SK-N-SH (cell line): Measurements from ENCODE around the gene TMEM131L. TPM values are rescaled to one million over a fixed set of nuclear protein-coding genes. Genes with fewer than 3 reads are reported as not detected.
A peak's percentile ranks its signal among the peaks of the same experiment; 100 is the strongest.

Experiments used
- CTCF ChIA-PET: fragments of 300-600, 350-600 bp; formaldehyde crosslinking; extraction: SDS; loops from one replicate; lab custom pipeline; 2021; lab: Yijun Ruan, JAX
- POLR2A ChIA-PET: fragments of 350-600 bp; sonication (Branson Sonifier 250); formaldehyde crosslinking; extraction: SDS; loops from one replicate; lab custom pipeline; 2020; ENCODE audit warnings: antibody characterized with exemption, inconsistent platforms; lab: Yijun Ruan, JAX
- DNase-seq: peaks from one replicate; pipeline ENCODE4 v3.0.0; 2012
- H2AFZ ChIP-seq: fragments of 200-600 bp; sonication (generic); 2 replicates; pipeline ENCODE4 v1.8.1; 2016; ENCODE audit warnings: antibody characterized with exemption, mild to moderate bottlenecking, low read depth
- H3F3A ChIP-seq: fragments of 200-600 bp; sonication (generic); replicated peaks from 2 replicates; pipeline ENCODE3; 2016; ENCODE audit warnings: antibody characterized with exemption, mild to moderate bottlenecking; ENCODE audit not compliant: insufficient read depth
- H3K27ac ChIP-seq, 2 experiments: fragments of 200-500 bp in 1 of 2; fragments of 200-600 bp in 1 of 2; sonication (Bioruptor generic) in 1 of 2; sonication (generic), shearing (Covaris generic) in 1 of 2; 2 replicates each; pipeline versions ENCODE4 v1.5.1 to v1.6.1; 2014 to 2016; ENCODE audit warnings: low read depth in 2 of 2, inconsistent platforms in 1 of 2, low read length in 1 of 2, mild to moderate bottlenecking in 1 of 2, mixed read lengths in 1 of 2
- H3K27me3 ChIP-seq: fragments of 200-600 bp; sonication (generic), shearing (Covaris generic); 2 replicates; pipeline ENCODE4 v1.6.1; 2016; ENCODE audit warnings: mixed run types; ENCODE audit not compliant: insufficient read depth
- H3K36me3 ChIP-seq, 2 experiments: fragments of 200-500 bp in 1 of 2; fragments of 200-600 bp in 1 of 2; sonication (Bioruptor generic) in 1 of 2; sonication (generic) in 1 of 2; replicated peaks in 1 of 2; 2 replicates each; pipeline versions ENCODE3 to v1.5.1; 2014 to 2016; ENCODE audit warnings: low read length in 1 of 2, mild to moderate bottlenecking in 1 of 2; ENCODE audit not compliant: insufficient read depth in 2 of 2, control insufficient read depth in 1 of 2
- H3K4me1 ChIP-seq, 2 experiments: fragments of 200-500 bp in 1 of 2; fragments of 200-600 bp in 1 of 2; sonication (Bioruptor generic) in 1 of 2; sonication (generic), shearing (Covaris generic) in 1 of 2; 2 replicates each; pipeline versions ENCODE4 v1.5.1 to v1.6.1; 2014 to 2016; ENCODE audit warnings: low read depth in 1 of 2, low read length in 1 of 2, mixed run types in 1 of 2; ENCODE audit not compliant: insufficient read depth in 2 of 2, control insufficient read depth in 1 of 2
- H3K4me2 ChIP-seq: fragments of 200-600 bp; sonication (generic), shearing (Covaris generic); 2 replicates; pipeline ENCODE4 v1.6.1; 2017; ENCODE audit warnings: mixed run types
- H3K4me3 ChIP-seq, 2 experiments: fragments of 200-500 bp in 1 of 2; fragments of 200-600 bp in 1 of 2; sonication (Bioruptor generic) in 1 of 2; sonication (generic), shearing (Covaris generic) in 1 of 2; 2 replicates each; pipeline versions ENCODE4 v1.5.1 to v1.8.1; 2014 to 2016; ENCODE audit warnings: low read depth in 2 of 2, inconsistent platforms in 1 of 2, low read length in 1 of 2, mild to moderate bottlenecking in 1 of 2, mixed read lengths in 1 of 2, moderate library complexity in 1 of 2
- H3K79me2 ChIP-seq: fragments of 200-600 bp; sonication (generic); 2 replicates; pipeline ENCODE4 v1.8.1; 2017; ENCODE audit warnings: mild to moderate bottlenecking; ENCODE audit not compliant: insufficient read depth
- H3K9ac ChIP-seq: fragments of 200-600 bp; sonication (generic); 2 replicates; pipeline ENCODE4 v1.6.1; 2017; ENCODE audit warnings: mixed run types
- H3K9me2 ChIP-seq: fragments of 200-600 bp; sonication (generic); 2 replicates; pipeline ENCODE4 v1.6.1; 2017; ENCODE audit warnings: mixed run types
- H3K9me3 ChIP-seq: fragments of 200-600 bp; sonication (generic); 2 replicates; pipeline ENCODE4 v1.6.1; 2017; ENCODE audit warnings: mixed run types, mild to moderate bottlenecking, moderate library complexity
- H4K20me1 ChIP-seq: fragments of 200-600 bp; sonication (generic); 2 replicates; pipeline ENCODE4 v1.6.1; 2017; ENCODE audit warnings: mild to moderate bottlenecking, mixed run types; ENCODE audit not compliant: insufficient read depth
- FOSL2 ChIP-seq: IDR thresholded peaks from 2 replicates; pipeline ENCODE4 v1.4.0; 2012; ENCODE audit warnings: low read depth, mild to moderate bottlenecking, moderate library complexity, borderline replicate concordance
- GABPA ChIP-seq: IDR thresholded peaks from 2 replicates; pipeline ENCODE4 v1.4.0; 2012; ENCODE audit warnings: low read depth, mild to moderate bottlenecking
- SIN3A ChIP-seq: IDR thresholded peaks from 2 replicates; pipeline ENCODE4 v1.6.1; 2012; ENCODE audit warnings: low read depth, mild to moderate bottlenecking, low read length, moderate library complexity, borderline replicate concordance
- TCF12 ChIP-seq: IDR thresholded peaks from 2 replicates; pipeline ENCODE4 v1.4.0; 2012
- WGBS: methylation state at CpG from one replicate; pipeline ENCODE4 v1.1.6; 2017; ENCODE audit warnings: low lambda C conversion rate; 5-methylcytosine and 5-hydroxymethylcytosine counted together
- polyA plus RNA-seq, 3 experiments: library from polyadenylated mRNA; depleted of rRNA; stranded (reverse); fragments of >200 nt; gene quantifications; 2 replicates each; pipeline ENCODE4 v1.2.3, GENCODE V29; 2012
- TF ChIP-seq, protein P1 (sequence below): IDR thresholded peaks from 2 replicates; pipeline ENCODE4; 2012
- TF ChIP-seq, protein P2 (sequence below): IDR thresholded peaks from 2 replicates; pipeline ENCODE4 v1.6.1; 2012; ENCODE audit warnings: mild to moderate bottlenecking, low read depth, low read length, moderate library complexity

Gene TMEM131L
- polyA plus RNA-seq, 1 of the 3 experiments (the other 2 are of a cell fraction) = 6.2 TPM

DNA sequence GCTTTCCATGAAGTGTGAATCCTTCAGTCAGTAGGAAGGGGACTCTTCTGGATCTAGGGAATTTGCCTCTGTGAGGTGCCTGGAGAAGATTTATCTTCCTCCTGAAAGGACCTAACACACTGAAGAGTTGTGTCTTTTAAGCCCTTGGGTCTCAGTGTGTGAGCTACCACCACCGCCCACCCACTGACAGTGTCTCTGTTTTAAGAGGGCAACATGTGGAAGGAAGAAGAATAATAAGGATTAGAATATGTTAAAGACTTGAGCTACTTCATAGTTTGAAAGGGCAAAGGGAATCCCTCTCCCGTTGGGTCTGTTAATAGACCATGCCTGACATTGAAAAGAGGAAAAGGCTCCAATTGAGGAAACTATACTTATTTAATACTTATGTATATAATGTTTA lies 153.7 kb downstream of the TMEM131L start:
- H2AFZ ChIP-seq = no peak overlapping the region
- peak overlapping the region in 1 of 2 experiments; percentile 43; a peak in 2 of 4 replicates for H3K27ac ChIP-seq
- no peak overlapping the region for H3K9ac ChIP-seq
- whole genome bisulfite sequencing = 93% methylated on average over 2 of the region's 2 CpGs
- no peak overlapping the region for H3K4me3 ChIP-seq
- no peaks in the 10 kb centered on the region for H3K9me3 ChIP-seq
- TF ChIP-seq GABPA (no peak), SIN3A (no peak), TCF12 (no peak)
- TF ChIP-seq, protein P1, sequence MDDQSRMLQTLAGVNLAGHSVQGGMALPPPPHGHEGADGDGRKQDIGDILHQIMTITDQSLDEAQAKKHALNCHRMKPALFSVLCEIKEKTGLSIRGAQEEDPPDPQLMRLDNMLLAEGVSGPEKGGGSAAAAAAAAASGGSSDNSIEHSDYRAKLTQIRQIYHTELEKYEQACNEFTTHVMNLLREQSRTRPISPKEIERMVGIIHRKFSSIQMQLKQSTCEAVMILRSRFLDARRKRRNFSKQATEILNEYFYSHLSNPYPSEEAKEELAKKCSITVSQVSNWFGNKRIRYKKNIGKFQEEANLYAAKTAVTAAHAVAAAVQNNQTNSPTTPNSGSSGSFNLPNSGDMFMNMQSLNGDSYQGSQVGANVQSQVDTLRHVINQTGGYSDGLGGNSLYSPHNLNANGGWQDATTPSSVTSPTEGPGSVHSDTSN = no peak
- TF ChIP-seq, protein P2, sequence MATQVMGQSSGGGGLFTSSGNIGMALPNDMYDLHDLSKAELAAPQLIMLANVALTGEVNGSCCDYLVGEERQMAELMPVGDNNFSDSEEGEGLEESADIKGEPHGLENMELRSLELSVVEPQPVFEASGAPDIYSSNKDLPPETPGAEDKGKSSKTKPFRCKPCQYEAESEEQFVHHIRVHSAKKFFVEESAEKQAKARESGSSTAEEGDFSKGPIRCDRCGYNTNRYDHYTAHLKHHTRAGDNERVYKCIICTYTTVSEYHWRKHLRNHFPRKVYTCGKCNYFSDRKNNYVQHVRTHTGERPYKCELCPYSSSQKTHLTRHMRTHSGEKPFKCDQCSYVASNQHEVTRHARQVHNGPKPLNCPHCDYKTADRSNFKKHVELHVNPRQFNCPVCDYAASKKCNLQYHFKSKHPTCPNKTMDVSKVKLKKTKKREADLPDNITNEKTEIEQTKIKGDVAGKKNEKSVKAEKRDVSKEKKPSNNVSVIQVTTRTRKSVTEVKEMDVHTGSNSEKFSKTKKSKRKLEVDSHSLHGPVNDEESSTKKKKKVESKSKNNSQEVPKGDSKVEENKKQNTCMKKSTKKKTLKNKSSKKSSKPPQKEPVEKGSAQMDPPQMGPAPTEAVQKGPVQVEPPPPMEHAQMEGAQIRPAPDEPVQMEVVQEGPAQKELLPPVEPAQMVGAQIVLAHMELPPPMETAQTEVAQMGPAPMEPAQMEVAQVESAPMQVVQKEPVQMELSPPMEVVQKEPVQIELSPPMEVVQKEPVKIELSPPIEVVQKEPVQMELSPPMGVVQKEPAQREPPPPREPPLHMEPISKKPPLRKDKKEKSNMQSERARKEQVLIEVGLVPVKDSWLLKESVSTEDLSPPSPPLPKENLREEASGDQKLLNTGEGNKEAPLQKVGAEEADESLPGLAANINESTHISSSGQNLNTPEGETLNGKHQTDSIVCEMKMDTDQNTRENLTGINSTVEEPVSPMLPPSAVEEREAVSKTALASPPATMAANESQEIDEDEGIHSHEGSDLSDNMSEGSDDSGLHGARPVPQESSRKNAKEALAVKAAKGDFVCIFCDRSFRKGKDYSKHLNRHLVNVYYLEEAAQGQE = no peak
- H4K20me1 ChIP-seq = no peaks in the 10 kb centered on the region
- peaks cover 5% of the 10 kb centered on the region for H3F3A ChIP-seq
- DNase-seq = no peak
- no peaks in the 10 kb centered on the region for H3K9me2 ChIP-seq
- no peaks in the 10 kb centered on the region for H3K27me3 ChIP-seq
- no peak overlapping the region for H3K4me2 ChIP-seq
- POLR2A ChIA-PET = interaction anchor here (1.0 kb wide), 1 partner anchor 19 kb away, joined by 3 read pairs; no protein-coding TSS in a partner anchor
- H3K79me2 ChIP-seq = no peaks in the 10 kb centered on the region
- H3K4me1 ChIP-seq = peaks cover 0 to 17% of the 10 kb centered on the region in 2 experiments; a peak in 2 of 4 replicates
- H3K36me3 ChIP-seq = peaks cover 5 to 20% of the 10 kb centered on the region in 2 experiments
- CTCF ChIA-PET = interaction anchor here (1.3 to 3.1 kb wide), 3 partner anchors 14 to 130 kb away, joined by 4 to 13 read pairs (median 5); no protein-coding TSS in a partner anchor

DNA sequence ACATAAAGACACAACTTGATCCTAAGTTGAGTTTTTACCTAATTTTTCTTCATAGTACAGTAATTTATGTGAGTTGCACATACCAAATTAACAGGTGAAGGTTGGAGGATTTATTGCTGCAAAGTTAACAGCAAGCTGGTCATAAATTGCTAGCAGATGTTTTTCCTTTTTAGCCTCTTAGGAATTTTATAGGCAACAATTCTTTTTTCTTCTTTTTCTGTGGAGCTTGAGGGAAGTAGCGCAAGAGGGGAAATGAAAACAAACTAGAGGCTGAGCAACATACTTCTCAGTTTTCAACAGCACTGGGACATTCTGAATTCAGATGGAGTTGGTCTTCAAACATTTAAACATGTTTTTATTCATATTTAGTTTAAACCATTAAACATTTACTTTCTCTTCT lies 154.2 kb downstream of the TMEM131L start:
- no peak overlapping the region for H3K4me2 ChIP-seq
- no peak overlapping the region for H2AFZ ChIP-seq
- H3K9me3 ChIP-seq = no peaks in the 10 kb centered on the region
- no peak overlapping the region for H3K4me3 ChIP-seq
- peaks cover 0 to 17% of the 10 kb centered on the region in 2 experiments; a peak in 2 of 4 replicates for H3K4me1 ChIP-seq
- peaks cover 5 to 20% of the 10 kb centered on the region in 2 experiments for H3K36me3 ChIP-seq
- CTCF ChIA-PET = interaction anchor here (0.7 to 3.1 kb wide), 4 partner anchors 14 to 130 kb away, joined by 3 to 13 read pairs (median 4); no protein-coding TSS in a partner anchor
- no peak for DNase-seq
- peak overlapping the region; percentile 3 to 64; a peak in 2 of 4 replicates for H3K27ac ChIP-seq
- H3K79me2 ChIP-seq = no peaks in the 10 kb centered on the region
- POLR2A ChIA-PET = interaction anchor here (1.0 kb wide), 1 partner anchor 19 kb away, joined by 3 read pairs; no protein-coding TSS in a partner anchor
- H3K27me3 ChIP-seq = no peaks in the 10 kb centered on the region
- WGBS = 82% methylated on average over 1 of the region's 1 CpG
- no peaks in the 10 kb centered on the region for H4K20me1 ChIP-seq
- no peaks in the 10 kb centered on the region for H3K9me2 ChIP-seq
- TF ChIP-seq TCF12 (peak; percentile 78), FOSL2 (no peak)
- TF ChIP-seq, all 33 proteins: peak for 1
- Histone ChIP-seq H3K9ac (no peak overlapping the region), H3F3A (peaks cover 5% of the 10 kb centered on the region)
